GM21447 (cell line): ENCODE results near the gene RINL.
A peak's percentile ranks its signal among the peaks of the same experiment; 100 is the strongest.

ENCODE experiments used
- ATAC-seq: cut with Tn5 transposase; IDR thresholded peaks from one replicate; pipeline ENCODE4 v1.9.1; 2021; ENCODE audit not compliant: unreplicated experiment

Gene RINL

GRCh38 chr19:38849860-38850435, 28.1 kb downstream of the RINL start, which contains the start of gene HNRNPL:
HNRNPL (minus strand) TSS chr19:38849986; CDS start chr19:38849966, 20 bp downstream.
- peak; percentile 47 for ATAC-seq

DNA sequence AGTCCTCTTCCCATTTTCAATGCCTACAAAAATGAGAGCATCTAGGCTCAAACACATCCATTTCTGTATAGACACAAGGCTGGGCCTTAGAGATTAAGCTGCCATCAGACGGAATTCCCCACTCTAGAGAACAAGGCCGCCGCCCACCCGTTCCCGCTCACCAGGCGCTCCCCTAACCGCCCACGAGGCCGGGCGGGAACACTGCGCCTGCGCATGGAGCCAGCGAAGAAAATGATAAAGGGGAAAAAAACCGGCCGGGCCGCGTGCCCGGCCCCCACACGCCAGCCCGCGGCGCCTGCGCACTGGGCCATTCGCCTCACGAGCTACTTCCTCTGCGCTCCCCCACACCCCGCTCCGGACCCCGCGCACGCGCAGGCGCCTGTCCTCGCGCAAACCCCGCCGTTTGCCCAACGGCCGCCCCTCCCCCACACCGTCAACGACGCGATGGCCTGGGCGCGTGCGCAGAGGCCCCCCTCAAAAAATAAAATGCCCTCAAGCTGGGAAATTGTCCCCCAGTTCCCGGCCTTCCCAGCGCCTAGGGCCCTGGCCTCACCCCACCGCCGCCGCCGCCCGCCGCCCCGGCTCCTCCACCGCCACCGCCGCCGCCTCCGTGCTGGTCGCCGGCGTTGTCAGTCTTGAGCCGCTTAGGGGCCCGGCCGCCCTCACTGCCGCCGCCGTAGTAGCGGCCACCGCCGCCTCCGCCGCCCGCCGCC, 28.8 kb downstream of the RINL start:
- peak; percentile 9 for ATAC-seq

DNA sequence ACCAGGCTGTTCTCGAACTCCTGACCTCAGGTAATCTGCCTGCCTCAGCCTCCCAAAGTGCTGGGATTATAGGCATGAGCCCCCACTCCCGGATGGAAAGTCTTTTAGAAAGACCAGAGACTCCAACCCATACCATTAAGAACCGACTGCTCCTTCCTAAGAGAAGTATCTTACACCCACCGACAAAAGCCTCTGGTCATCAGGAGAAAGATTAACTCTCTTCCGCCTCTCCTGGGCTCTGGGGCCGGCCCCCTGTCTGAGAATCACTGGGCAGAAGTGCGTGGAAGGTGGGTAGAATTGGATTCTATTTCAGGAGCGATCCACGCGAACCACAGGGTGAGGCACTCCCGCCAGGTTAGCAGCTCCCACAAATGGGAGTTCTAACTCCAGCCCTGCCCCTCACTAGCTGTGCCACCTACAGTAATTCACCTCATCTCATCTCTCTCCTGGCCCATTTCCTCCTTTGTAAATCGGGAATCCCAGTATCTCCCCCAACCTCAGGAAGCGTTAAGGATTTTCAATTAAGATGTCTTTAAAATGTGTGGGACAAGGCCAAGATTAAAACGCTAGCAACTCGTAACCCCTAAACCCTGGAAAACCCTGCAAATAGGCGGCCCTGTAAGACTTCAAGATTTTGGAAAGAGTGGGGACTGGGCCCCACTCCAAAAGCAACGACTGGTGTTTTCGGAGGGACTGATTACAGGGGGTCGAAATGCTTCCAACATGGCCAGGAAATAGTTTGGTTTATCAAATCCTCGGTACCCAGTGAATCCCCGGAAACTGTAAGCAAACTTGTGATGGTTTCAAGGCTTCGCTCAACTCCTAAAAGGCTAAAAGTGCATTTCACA, 29.6 kb downstream of the RINL start:
- ATAC-seq = no peak

DNA sequence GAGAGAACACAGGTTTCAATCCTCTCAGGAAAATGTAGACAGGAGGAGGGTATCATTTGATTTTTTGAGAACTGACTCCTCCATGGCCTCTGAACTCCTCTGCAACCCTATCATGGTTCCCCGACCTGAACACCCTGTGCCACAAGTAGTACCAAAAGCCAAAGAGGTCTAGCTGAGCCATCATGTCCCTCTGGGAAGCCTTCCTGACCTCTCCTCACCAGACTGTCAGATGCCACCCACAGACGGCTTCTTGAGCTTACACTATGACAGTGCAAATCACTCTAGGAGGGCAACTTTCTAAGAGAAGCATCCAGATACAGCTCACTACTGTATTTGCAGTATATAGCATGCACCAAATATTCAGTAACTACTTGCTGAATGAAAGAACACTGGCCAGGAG, 32.0 kb downstream of the RINL start:
- no peak for ATAC-seq

DNA sequence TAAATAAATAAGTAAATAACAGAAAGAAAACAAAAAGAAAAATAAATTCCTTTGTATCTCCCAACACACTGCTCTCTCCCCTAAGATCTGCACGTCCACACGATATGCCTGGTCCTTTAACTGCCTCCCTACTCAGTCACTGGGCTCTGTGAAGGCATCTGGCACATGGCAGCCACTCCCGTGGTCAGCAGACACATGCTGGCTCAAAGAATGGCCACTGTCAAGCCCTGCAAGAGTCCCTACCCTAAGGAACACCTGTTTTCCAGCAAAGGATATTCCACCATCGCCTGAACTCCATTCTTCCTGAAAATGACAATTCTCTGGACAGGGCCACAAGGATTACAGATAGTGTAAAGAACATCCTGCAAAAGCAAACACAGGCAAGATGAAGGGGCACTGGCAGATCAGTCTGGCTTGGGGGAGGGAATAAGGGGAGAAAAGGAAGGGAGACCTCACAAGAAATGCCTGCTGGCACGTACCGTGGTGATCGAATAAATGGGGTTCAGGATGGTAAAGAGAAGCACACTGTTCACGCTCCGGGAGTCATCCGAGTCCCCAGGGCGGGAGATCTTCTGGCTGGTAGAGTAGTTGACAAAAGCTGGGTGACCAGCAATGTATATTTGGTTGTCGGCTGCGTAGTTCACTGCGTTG, 32.6 kb downstream of the RINL start:
- ATAC-seq = no peak

DNA sequence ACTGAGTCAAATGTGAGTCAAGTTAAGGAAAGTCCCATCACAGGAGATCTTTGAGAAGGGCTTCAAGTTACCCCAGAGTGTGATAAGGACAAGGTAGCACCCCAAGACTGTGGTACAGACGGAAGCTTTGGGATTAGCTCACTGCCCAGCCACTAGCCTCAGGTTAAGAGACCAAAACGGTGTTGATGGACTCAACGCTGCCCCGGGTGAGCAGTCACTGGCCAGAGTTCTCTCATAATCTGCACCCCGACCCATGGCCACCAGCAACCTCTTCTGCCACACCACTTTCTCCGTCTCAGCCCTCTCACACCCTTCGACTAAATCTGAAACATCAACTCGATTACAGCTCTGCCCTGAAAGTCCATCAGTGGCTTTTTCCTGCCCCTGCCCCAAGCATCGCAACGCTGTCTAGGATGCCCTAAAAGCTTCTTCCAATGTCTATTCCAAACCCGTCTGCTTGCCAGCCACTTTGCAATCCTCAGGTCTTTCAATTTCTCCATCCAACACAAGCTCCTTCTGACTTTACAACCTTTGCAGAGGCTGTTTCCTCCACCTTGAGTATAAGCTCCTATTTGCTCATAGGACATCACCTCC, 33.9 kb downstream of the RINL start:
- ATAC-seq = no peak

DNA sequence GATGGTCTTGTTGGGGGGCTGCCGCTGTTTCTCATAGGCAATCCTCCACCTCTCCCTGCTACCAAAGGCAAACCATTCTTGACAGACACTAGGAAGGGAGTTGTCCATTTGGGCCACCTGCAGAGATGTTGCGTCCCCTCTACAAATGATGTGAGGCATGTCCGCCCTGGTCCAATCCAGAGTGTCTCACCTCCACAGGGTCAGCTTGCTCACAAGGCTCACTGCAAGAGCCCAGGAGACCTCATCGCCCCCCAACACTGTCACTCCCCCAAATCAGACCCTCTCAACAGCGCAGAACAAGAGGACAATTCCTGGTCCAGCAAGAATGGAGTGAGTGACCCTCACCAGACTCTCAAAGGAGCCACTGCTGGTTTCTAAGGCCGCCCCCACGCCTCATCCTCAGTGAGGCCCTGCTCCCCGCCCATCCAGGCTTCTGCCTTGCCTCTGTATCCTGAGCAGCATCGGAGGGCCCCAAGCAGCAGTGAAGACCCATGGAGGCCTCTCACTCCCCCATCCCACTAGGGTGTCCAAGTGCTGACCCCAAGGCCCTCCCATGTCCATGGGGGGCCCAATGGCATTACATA, 34.8 kb downstream of the RINL start:
- ATAC-seq = no peak

- ATAC-seq = no peak
These were observed 35.5 kb downstream of the RINL start for GRCh38 chr19:38842439-38843174.

GRCh38 chr19:38841787-38842438, 36.2 kb downstream of the RINL start:
- no peak for ATAC-seq

DNA sequence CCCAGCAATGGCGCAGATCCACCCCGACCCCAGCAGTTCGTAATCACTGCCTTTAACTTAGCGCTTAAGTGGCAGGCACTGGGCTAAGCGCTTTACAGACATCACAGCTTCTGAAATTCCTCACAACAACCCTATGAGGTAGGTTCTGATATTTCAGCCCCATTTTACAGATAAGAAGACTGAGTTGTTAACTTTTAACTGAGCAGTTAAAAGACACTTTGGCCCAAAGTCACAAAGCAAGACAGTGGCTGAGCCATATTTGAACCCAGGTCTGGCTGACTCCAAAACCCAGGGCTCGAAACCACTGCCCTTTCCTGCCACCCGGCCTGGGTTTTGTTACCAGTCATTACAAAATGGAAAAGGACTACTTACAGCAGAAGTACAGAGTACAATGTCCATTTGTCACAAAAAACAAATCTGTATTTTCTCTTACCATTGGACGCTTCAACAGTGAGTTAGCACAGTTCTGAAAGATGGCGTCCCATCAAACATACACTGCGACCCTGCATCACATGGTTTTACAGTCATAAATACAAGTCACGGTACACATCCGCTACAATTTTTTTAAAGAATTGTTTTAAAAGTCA, 36.8 kb downstream of the RINL start:
- no peak for ATAC-seq

DNA sequence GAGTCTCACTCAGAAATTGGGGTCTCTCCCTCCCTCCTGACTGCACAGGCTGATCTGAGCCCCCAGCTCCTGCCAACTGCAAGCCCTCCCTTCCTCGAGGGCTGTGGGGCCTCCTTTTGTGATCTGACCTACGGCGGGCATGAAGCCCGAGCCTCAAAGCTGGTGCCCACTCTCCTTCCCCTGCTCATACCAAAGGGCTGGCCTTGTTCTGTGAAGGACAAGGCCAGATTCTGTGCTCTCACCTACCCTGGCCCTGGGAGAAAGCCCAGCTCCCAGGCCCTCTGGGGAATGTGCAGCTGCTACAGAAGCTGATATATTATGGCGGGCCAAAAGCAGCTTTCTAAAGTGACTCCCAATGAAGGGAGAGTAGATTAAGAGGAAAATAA, 37.5 kb downstream of the RINL start:
- ATAC-seq = no peak

GRCh38 chr19:38839816-38840582, 38.1 kb downstream of the RINL start:
- ATAC-seq = no peak

DNA sequence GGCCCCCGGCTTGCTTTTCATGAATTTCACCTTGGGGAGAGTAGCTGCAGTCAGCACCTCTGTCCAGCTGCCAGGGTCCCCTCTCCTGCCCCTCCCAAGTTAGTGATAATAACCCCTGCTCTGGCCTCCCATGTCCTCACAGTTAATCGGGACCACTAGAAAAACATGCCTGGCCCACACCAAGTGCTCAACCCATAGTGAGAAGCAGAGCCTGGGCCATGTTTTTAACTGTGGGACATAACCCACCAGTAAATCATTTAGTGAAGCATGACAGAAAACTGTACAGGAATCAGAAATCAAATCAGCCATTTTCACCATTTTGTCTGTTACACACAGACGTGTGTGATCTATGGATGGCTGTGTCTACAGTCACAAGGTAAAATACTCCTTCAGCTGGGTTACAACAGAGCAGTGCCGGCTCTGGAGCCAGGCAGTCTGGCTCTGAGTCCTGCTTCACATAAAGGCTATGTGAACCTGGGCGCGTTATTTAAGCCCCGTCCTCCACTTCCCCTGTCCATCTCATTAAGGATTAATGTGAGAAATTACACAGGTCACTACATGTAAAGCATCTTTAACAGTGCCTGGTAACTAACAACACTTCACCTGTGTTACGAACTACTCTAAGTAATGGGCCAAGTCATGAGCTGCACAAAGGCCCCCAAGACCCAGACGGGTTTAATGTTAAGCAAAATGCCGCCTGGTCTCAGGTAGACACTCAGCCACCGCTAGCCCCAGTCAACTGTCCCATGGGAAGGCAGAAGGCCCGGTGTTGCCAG, 38.9 kb downstream of the RINL start:
- no peak for ATAC-seq

DNA sequence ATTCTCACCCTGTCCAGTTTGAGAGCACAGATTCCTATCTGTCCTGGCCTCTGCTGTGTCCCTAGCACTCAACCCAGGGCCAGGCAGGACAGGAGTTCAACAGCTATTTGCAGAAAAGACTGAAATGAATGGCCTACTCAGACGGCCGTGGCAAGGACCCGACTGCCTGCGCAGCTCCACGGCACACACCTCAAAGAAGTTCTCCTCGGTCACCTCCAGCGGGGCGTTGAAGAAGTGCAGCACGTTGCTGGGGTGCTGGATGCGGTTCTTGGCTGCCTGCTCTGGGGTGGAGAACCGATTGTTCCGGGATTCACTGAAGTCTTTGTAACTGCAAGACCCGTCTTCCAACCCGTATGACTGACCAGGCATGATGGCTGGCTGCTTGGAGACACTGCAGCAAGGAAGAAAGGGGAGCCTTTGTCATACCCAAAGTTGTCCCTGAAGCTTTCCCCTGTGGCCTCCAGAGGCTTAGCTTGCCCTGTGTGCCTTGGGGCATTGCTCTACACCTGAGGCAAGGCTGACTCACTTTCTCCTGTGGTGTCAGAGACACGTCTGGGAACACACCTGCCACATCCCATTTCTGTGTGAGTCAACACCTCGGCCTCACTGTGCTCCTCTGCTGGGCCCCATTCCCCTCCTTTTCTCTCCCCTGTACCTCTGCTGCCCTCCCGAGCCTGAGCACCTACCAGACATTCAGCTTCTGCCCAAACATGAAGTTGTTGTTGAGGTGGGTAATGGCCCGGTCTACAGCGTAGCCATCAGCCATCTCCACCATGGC, 39.7 kb downstream of the RINL start:
- no peak for ATAC-seq

- no peak for ATAC-seq
These were observed 40.4 kb downstream of the RINL start for GRCh38 chr19:38837656-38838121.

- ATAC-seq = no peak
These were observed 41.0 kb downstream of the RINL start for GRCh38 chr19:38836983-38837626.
